Measurements from ENCODE around the gene SLCO4A1.

The SLCO4A1 gene

DNA sequence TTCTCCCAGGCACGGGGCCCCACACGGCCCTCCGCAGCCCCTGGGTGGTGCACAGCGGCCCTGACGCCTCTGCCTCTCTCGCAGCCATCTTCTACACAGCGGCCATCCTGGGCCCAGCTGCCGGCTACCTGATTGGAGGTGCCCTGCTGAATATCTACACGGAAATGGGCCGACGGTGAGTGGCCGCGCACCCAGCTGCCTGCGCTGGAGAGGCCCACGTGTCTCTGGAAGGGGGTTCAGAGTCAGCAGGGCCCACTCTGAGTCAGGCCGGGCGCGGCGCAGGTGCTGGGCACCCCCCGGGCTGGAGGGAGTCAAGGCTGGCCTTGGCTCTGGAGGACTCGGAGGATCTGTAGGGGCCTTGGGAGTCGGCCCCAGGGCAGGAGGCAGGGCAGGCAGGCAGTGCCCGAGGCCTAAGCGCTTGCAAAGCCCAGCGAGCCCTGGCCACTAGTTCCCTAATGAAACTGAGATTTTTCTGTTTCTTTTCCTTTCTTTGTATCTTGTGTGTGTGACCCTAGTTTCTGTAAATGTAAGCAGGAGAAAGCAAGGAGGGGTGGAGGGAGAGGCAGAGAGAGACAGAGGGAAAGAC lies 16.4 kb downstream of the SLCO4A1 start:
- no peak for DNase-seq (ENCODE audit: low read depth)
- TF ChIP-seq, protein P1, sequence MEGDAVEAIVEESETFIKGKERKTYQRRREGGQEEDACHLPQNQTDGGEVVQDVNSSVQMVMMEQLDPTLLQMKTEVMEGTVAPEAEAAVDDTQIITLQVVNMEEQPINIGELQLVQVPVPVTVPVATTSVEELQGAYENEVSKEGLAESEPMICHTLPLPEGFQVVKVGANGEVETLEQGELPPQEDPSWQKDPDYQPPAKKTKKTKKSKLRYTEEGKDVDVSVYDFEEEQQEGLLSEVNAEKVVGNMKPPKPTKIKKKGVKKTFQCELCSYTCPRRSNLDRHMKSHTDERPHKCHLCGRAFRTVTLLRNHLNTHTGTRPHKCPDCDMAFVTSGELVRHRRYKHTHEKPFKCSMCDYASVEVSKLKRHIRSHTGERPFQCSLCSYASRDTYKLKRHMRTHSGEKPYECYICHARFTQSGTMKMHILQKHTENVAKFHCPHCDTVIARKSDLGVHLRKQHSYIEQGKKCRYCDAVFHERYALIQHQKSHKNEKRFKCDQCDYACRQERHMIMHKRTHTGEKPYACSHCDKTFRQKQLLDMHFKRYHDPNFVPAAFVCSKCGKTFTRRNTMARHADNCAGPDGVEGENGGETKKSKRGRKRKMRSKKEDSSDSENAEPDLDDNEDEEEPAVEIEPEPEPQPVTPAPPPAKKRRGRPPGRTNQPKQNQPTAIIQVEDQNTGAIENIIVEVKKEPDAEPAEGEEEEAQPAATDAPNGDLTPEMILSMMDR (IDR thresholded peaks at IDR 0.05; ENCODE audit: control insufficient read depth, extremely low read depth, insufficient read depth) = no peak
- no peak overlapping the region for H3K4me3 ChIP-seq (ENCODE audit: low read depth, low read length)

- no peak overlapping the region for H3K4me3 ChIP-seq (ENCODE audit: low read depth, low read length)
- TF ChIP-seq, protein P1 (IDR thresholded peaks at IDR 0.05; ENCODE audit: control insufficient read depth, extremely low read depth, insufficient read depth) = no peak
- DNase-seq (ENCODE audit: low read depth) = no peak
Observed at GRCh38 chr20:62659488-62660239, 17.4 kb downstream of the SLCO4A1 start.

DNA sequence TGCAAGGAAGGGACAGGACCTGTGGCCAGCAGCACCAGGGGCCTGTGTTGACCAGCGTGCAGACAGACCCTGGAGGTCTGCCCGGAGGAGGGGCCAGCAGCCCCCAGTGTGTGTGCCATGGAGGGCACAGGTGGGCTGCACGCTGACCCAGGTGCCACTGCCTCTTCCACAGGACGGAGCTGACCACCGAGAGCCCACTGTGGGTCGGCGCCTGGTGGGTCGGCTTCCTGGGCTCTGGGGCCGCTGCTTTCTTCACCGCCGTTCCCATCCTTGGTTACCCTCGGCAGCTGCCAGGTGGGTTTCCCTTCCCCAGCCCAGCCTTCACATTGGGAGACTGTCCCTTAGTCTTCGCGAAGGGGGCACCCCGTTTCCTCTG lies 17.9 kb downstream of the SLCO4A1 start:
- TF ChIP-seq, protein P1 (IDR thresholded peaks at IDR 0.05; ENCODE audit: control insufficient read depth, extremely low read depth, insufficient read depth) = no peak
- DNase-seq (ENCODE audit: low read depth) = no peak
- no peak overlapping the region for H3K4me3 ChIP-seq (ENCODE audit: low read depth, low read length)

DNA sequence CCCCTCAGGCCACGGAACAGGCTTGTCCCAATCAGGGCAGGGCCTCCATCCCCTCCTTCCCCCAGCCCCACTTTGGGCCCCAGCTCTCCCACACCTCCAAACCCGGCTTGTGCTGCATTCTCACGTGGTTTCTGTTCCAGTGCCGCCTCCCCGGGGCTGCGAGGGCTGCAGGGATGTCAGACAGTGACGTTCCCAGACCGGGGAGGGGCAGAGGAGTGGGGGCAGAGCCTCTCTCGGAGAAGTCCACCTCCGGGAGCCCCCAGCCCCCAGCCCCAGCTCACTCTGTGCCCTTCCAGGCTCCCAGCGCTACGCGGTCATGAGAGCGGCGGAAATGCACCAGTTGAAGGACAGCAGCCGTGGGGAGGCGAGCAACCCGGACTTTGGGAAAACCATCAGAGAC lies 18.5 kb downstream of the SLCO4A1 start:
- DNase-seq (ENCODE audit: low read depth) = no peak
- no peak overlapping the region for H3K4me3 ChIP-seq (ENCODE audit: low read depth, low read length)
- TF ChIP-seq, protein P1 (IDR thresholded peaks at IDR 0.05; ENCODE audit: control insufficient read depth, extremely low read depth, insufficient read depth) = no peak

GRCh38 chr20:62661647-62662046 lies 19.3 kb downstream of the SLCO4A1 start:
- TF ChIP-seq, protein P1 (IDR thresholded peaks at IDR 0.05; ENCODE audit: control insufficient read depth, extremely low read depth, insufficient read depth) = no peak
- DNase-seq (ENCODE audit: low read depth) = no peak
- no peak overlapping the region for H3K4me3 ChIP-seq (ENCODE audit: low read depth, low read length)

GRCh38 chr20:62662422-62662821 lies 20.1 kb downstream of the SLCO4A1 start:
- TF ChIP-seq, protein P1 (IDR thresholded peaks at IDR 0.05; ENCODE audit: control insufficient read depth, extremely low read depth, insufficient read depth) = no peak
- DNase-seq (ENCODE audit: low read depth) = no peak

More at GRCh38 chr20:62662422-62662821, 20.1 kb downstream of the SLCO4A1 start:
- no peak overlapping the region for H3K4me3 ChIP-seq (ENCODE audit: low read depth, low read length)

Measured in LNCaP clone FGC (cell line).